Transverse colon (tissue), 4 donors: ENCODE results near the gene ELAVL4. TPM values are rescaled to one million over a fixed set of nuclear protein-coding genes. Genes with fewer than 3 reads are reported as not detected.

Source experiments
- DNase-seq: peaks from one replicate; pipeline ENCODE4 v3.0.0-alpha.2; 2019
- H3K27ac ChIP-seq, 4 donors: fragments of 200-600 bp; sonication (generic); 2 replicates each; pipeline ENCODE4 v1.5.1; 2016 to 2018; ENCODE audit warnings: inconsistent platforms in 4 of 4
- H3K27me3 ChIP-seq: fragments of 200-600 bp; sonication (generic); 2 replicates; pipeline ENCODE4 v1.5.1; 2017; ENCODE audit warnings: inconsistent platforms
- H3K36me3 ChIP-seq, 4 donors: fragments of 200-600 bp; sonication (generic); 2 replicates each; pipeline ENCODE4 v1.5.1; 2017 to 2019; ENCODE audit warnings: inconsistent platforms in 4 of 4
- H3K4me1 ChIP-seq, 4 donors: fragments of 200-600 bp; sonication (generic); 2 replicates each; pipeline ENCODE4 v1.5.1; 2017 to 2020; ENCODE audit warnings: inconsistent platforms in 4 of 4
- H3K4me3 ChIP-seq, 4 donors: fragments of 200-600 bp; sonication (generic); 1 replicate in 1 of 4; 2 replicates in 3 of 4; pipeline versions ENCODE4 v1.5.1 to v1.6.1; 2017 to 2019; ENCODE audit warnings: inconsistent platforms in 4 of 4
- H3K9me3 ChIP-seq, 2 donors: fragments of 200-600 bp; sonication (generic); 2 replicates each; pipeline ENCODE4 v1.5.1; 2017 to 2019; ENCODE audit warnings: inconsistent platforms in 2 of 2
- EP300 ChIP-seq: sonication (generic); formaldehyde crosslinking; IDR thresholded peaks from one replicate; pipeline ENCODE4 v1.6.1; 2017; ENCODE audit warnings: antibody characterized with exemption, low read depth
- POLR2A ChIP-seq: fragments of 450-650 bp; IDR thresholded peaks from one replicate; pipeline ENCODE4 v1.6.1; 2016; ENCODE audit warnings: antibody characterized with exemption, mild to moderate bottlenecking, moderate library complexity
- POLR2AphosphoS5 ChIP-seq, 3 donors: sonication (generic); formaldehyde crosslinking; IDR thresholded peaks; one replicate each; pipeline ENCODE4 v1.6.1; 2016; ENCODE audit warnings: antibody characterized with exemption in 3 of 3
- WGBS, 2 donors: methylation state at CpG; one replicate each; pipeline ENCODE4 v1.1.5; 2018; ENCODE audit warnings: low coverage in 1 of 2; 5-methylcytosine and 5-hydroxymethylcytosine counted together
- in situ Hi-C, 4 donors: fragments of 200-750 bp; cut with MboI; loops; one replicate each; pipeline versions ENCODE4 v1.15.0 to v1.15.1; 2017; ENCODE audit warnings: low sequenced_read_pairs in 3 of 4, low pct_ligation_motif_present in 1 of 4, low pct_unique_long_range_greater_than_20kb in 1 of 4
- intact Hi-C: fragments of 100-400 bp; cut with DNase I; formaldehyde crosslinking; loops from one replicate; pipeline ENCODE4 v1.15.1; 2023; ENCODE audit warnings: low total_unique reads
- total RNA-seq, 4 donors: library from RNA; depleted of rRNA; stranded (reverse); fragments of >200 nt; gene quantifications; one replicate each; pipeline ENCODE4 v1.1.0, GENCODE V29; 2016
- TF ChIP-seq, protein P1 (sequence below), 5 experiments: fragments of 200-600 bp in 3 of 5; fragments of 450-650 bp in 2 of 5; sonication (generic) in 3 of 5; IDR thresholded peaks; 1 replicate in 2 of 5; 2 replicates in 3 of 5; pipeline ENCODE4 v1.5.1; 2016 to 2017; ENCODE audit warnings: antibody characterized with exemption in 5 of 5, inconsistent platforms in 3 of 5, mild to moderate bottlenecking in 2 of 5, moderate library complexity in 1 of 5

ELAVL4 gene
- total RNA-seq, 4 donors from 2014 or later: 0.55 to 0.64 TPM; not detected in 2

DNA sequence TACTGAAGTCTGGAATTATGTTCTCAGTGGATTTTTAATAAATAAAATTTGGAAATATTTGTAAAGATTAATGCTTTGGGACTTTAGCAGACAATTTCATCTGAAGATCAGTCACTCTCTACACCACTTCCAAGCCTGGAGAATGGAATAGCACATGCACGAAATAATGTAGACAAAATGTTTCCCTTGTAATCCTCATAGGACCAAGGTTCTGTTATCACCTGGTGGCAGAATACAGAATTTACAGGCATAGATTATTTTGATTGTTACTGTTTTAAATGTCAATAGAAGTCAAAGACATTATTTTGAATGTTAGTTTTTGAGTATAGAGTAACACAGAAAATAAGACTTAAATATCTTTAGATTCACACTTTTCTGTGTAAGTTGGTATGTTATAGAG is 9.1 kb upstream of the ELAVL4 start:
- no peak for DNase-seq
- Histone ChIP-seq H3K27ac (no peak overlapping the region), H3K4me3 (no peak overlapping the region), H3K36me3 (no peaks in the 10 kb centered on the region), H3K9me3 (no peaks in the 10 kb centered on the region), H3K4me1 (no peaks in the 10 kb centered on the region), H3K27me3 (no peaks in the 10 kb centered on the region)
- in situ Hi-C loops (no loop called here), intact Hi-C loops (no loop called here)
- TF ChIP-seq POLR2AphosphoS5 (IDR thresholded peaks at IDR 0.05): no peak
- TF ChIP-seq EP300: no peak
- TF ChIP-seq, protein P1, sequence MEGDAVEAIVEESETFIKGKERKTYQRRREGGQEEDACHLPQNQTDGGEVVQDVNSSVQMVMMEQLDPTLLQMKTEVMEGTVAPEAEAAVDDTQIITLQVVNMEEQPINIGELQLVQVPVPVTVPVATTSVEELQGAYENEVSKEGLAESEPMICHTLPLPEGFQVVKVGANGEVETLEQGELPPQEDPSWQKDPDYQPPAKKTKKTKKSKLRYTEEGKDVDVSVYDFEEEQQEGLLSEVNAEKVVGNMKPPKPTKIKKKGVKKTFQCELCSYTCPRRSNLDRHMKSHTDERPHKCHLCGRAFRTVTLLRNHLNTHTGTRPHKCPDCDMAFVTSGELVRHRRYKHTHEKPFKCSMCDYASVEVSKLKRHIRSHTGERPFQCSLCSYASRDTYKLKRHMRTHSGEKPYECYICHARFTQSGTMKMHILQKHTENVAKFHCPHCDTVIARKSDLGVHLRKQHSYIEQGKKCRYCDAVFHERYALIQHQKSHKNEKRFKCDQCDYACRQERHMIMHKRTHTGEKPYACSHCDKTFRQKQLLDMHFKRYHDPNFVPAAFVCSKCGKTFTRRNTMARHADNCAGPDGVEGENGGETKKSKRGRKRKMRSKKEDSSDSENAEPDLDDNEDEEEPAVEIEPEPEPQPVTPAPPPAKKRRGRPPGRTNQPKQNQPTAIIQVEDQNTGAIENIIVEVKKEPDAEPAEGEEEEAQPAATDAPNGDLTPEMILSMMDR (IDR thresholded peaks at IDR 0.05): no peak
- no peak for TF ChIP-seq POLR2A
- WGBS, 2 donors: 59 to 67% methylated on average over 1 of the region's 1 CpG

DNA sequence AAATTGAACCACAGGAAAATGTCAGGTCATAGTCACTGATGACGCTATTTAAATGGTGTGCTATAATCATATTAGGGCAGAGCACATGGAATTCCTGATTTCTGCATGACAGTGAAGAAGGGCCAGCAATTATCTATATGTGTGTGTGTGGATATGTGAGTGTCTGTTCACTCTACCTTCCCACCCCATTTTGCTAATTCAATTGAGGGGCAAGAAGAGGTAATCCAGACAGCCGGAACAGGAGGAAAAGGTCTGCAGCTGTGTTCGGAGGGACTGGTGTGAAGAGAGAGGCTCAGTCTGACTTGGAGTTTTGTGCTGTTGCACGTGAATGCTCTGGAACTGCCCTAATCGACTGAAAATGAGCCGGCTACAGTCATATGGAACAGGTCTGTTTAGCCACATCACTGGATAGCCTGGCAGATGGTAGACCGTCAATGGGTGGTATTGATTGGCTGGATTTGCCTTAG is 5.1 kb upstream of the ELAVL4 start:
- WGBS, 2 donors: 65 to 79% methylated on average over 2 to 7 of the region's 7 CpGs
- DNase-seq: no peak
- in situ Hi-C loops: no loop called here
- Histone ChIP-seq H3K4me3 (no peak overlapping the region), H3K36me3 (no peaks in the 10 kb centered on the region), H3K27ac (no peak overlapping the region), H3K27me3 (peaks cover 17% of the 10 kb centered on the region), H3K9me3 (no peaks in the 10 kb centered on the region), H3K4me1 (no peaks in the 10 kb centered on the region)
- intact Hi-C loops: no loop called here
- no peak for TF ChIP-seq POLR2AphosphoS5 (IDR thresholded peaks at IDR 0.05)
- TF ChIP-seq EP300: no peak
- TF ChIP-seq POLR2A: no peak
- TF ChIP-seq, protein P1 (IDR thresholded peaks at IDR 0.05): no peak

DNA sequence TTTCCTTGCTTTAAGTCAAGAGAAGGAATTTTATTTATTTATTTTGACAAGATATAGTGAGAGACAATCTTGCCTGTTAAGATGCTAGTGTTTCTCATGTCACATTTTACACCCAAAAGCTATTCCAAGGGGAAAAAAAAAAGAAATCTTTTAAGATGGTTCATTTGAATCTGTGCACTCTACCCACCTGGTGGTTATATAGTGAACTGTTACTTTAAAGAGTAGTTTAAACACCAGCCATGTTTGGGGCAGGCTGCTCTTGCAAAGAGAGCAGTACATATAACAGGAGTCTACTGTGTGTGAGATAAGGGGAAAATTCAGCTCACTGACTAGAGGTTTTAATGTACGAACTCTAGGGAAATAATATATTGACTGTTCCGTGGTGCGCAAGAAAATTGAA is 3.3 kb upstream of the ELAVL4 start:
- TF ChIP-seq POLR2AphosphoS5 (IDR thresholded peaks at IDR 0.05): no peak
- TF ChIP-seq, protein P1 (IDR thresholded peaks at IDR 0.05): peak in 2 of 5 experiments; percentile 19 to 22
- DNase-seq: no peak
- no peak overlapping the region for H3K4me3 ChIP-seq
- WGBS, 2 donors: 82 to 93% methylated on average over 3 of the region's 3 CpGs
- peaks cover 33% of the 10 kb centered on the region for H3K27me3 ChIP-seq
- in situ Hi-C loops (no loop called here), intact Hi-C loops (no loop called here)
- no peak overlapping the region for H3K27ac ChIP-seq
- H3K9me3 ChIP-seq: no peaks in the 10 kb centered on the region
- H3K4me1 ChIP-seq: peaks cover 0 to 6% (median 0%) of the 10 kb centered on the region in 4 donors
- H3K36me3 ChIP-seq: no peaks in the 10 kb centered on the region

DNA sequence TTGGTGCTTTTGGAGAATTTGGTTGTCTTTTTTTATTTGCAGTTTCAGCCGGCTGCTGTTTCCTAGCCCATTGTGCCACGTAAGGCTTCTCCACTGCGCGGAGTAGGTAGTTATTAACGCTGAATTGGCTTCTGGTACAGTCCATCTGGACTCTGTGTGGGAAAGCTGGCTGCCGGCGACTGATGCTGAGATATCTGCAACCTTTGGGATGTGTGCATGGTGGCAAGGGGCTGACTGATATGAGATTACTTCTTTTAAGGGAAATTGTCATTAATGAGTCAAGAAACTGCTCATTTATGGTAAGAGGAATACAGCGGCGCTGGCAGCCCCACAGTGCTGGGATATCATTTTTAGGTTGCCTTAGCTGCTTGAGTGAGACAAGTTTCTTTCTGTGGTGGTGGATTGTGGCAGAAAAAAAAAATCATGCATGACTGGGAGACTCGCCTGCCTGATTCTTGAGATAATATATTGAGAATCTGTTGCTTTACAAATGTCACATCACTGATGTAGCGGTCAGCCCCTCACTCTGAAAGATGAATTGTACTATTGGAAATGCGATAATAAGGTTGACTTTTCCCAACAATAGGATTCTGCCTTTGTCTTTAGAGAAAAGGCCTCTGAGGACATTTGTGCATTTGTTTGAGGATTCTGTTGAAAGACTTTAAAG is 2.5 kb upstream of the ELAVL4 start:
- Histone ChIP-seq H3K4me1 (peaks cover 0 to 10% (median 0%) of the 10 kb centered on the region in 4 donors), H3K27me3 (peaks cover 40% of the 10 kb centered on the region), H3K27ac (no peak overlapping the region), H3K4me3 (no peak overlapping the region), H3K36me3 (no peaks in the 10 kb centered on the region), H3K9me3 (no peaks in the 10 kb centered on the region)
- 83 to 93% methylated on average over 10 to 12 of the region's 12 CpGs for WGBS, 2 donors
- in situ Hi-C loops: no loop called here
- intact Hi-C loops: no loop called here
- TF ChIP-seq POLR2AphosphoS5 (IDR thresholded peaks at IDR 0.05) (no peak), POLR2A (no peak), EP300 (no peak)
- TF ChIP-seq, protein P1 (IDR thresholded peaks at IDR 0.05): no peak
- no peak for DNase-seq
